GM23248 (cell line): ENCODE results near the gene ITGA1. TPM values are rescaled to one million over a fixed set of nuclear protein-coding genes. Genes with fewer than 3 reads are reported as not detected.

Experiments
- DNase-seq: peaks from one replicate; pipeline ENCODE4 v3.0.0-alpha.2; 2015
- H2AFZ ChIP-seq: fragments of 200-600 bp; sonication (generic); 2 replicates; pipeline ENCODE4 v1.6.1; 2016; ENCODE audit warnings: antibody characterized with exemption
- H3F3A ChIP-seq: fragments of 200-600 bp; sonication (generic); 2 replicates; pipeline ENCODE4 v1.6.1; 2016; ENCODE audit warnings: mild to moderate bottlenecking, antibody characterized with exemption, mixed run types; ENCODE audit not compliant: insufficient read depth
- H3K27ac ChIP-seq: fragments of 200-600 bp; sonication (generic); 2 replicates; pipeline ENCODE4 v1.5.1; 2016; ENCODE audit warnings: mild to moderate bottlenecking
- H3K27me3 ChIP-seq: fragments of 200-600 bp; sonication (generic); replicated peaks from 2 replicates; pipeline ENCODE4 v1.6.1; 2016; ENCODE audit warnings: mild to moderate bottlenecking; ENCODE audit not compliant: insufficient read depth
- H3K36me3 ChIP-seq: fragments of 200-600 bp; sonication (generic); 2 replicates; pipeline ENCODE4 v1.6.1; 2016; ENCODE audit warnings: low read depth, mild to moderate bottlenecking
- H3K4me1 ChIP-seq: fragments of 200-600 bp; sonication (generic); 2 replicates; pipeline ENCODE4 v1.6.1; 2016; ENCODE audit warnings: mild to moderate bottlenecking; ENCODE audit not compliant: insufficient read depth
- H3K4me2 ChIP-seq: fragments of 200-600 bp; sonication (generic); one replicate; pipeline ENCODE4 v1.6.1; 2016; ENCODE audit warnings: mild to moderate bottlenecking; ENCODE audit not compliant: unreplicated experiment
- H3K4me3 ChIP-seq: fragments of 200-600 bp; sonication (generic); 2 replicates; pipeline ENCODE4 v1.5.1; 2016; ENCODE audit warnings: mild to moderate bottlenecking
- H3K79me2 ChIP-seq: fragments of 200-600 bp; sonication (generic); 2 replicates; pipeline ENCODE4 v1.6.1; 2016; ENCODE audit warnings: mild to moderate bottlenecking; ENCODE audit not compliant: insufficient read depth
- H3K9ac ChIP-seq: fragments of 200-600 bp; sonication (generic); 2 replicates; pipeline ENCODE4 v1.6.1; 2016; ENCODE audit warnings: mild to moderate bottlenecking
- H3K9me2 ChIP-seq: fragments of 200-600 bp; sonication (generic); 2 replicates; pipeline ENCODE4 v1.6.1; 2016; ENCODE audit warnings: mixed run types, mild to moderate bottlenecking, moderate library complexity; ENCODE audit not compliant: insufficient read depth
- H3K9me3 ChIP-seq: fragments of 200-600 bp; sonication (generic); one replicate; pipeline ENCODE4 v1.6.1; 2017; ENCODE audit warnings: low read depth
- H4K20me1 ChIP-seq: fragments of 200-600 bp; sonication (generic); 2 replicates; pipeline ENCODE4 v1.6.0; 2016; ENCODE audit not compliant: insufficient read depth
- EZH2 ChIP-seq: fragments of 200-600 bp; sonication (generic); IDR thresholded peaks from 2 replicates; pipeline ENCODE4 v1.6.1; 2018; ENCODE audit warnings: antibody characterized with exemption, mild to moderate bottlenecking; ENCODE audit not compliant: insufficient read depth, poor library complexity, severe bottlenecking
- EZH2phosphoT487 ChIP-seq: fragments of 200-600 bp; sonication (generic); IDR thresholded peaks from 2 replicates; pipeline ENCODE4 v1.6.1; 2018; ENCODE audit warnings: antibody characterized with exemption, moderate library complexity, mild to moderate bottlenecking, low read depth; ENCODE audit not compliant: insufficient read depth
- WGBS, 2 experiments: methylation state at CpG; one replicate each; pipeline ENCODE4 v1.1.6; 2015 to 2017; ENCODE audit warnings: low lambda C conversion rate in 2 of 2, low coverage in 1 of 2; ENCODE audit errors: missing lambda C conversion rate in 2 of 2; 5-methylcytosine and 5-hydroxymethylcytosine counted together
- in situ Hi-C: fragments of 300-500 bp; cut with MboI; formaldehyde crosslinking; loops from 2 replicates; pipeline ENCODE4 v1.15.0; 2020
- polyA plus RNA-seq: library from polyadenylated mRNA; unstranded; fragments of >200 nt; fragmentation: Nextera tagmentation; extraction: Ambion mirVana; gene quantifications from 2 replicates; pipeline ENCODE4 v1.2.1, GENCODE V29; 2016
- total RNA-seq: library from RNA; depleted of rRNA; stranded (reverse); fragments of >200 nt; shearing (Covaris generic); gene quantifications from 2 replicates; pipeline ENCODE4 v1.2.3, GENCODE V29; 2014

ITGA1 gene
- total and polyA plus RNA-seq, 2 experiments from 2014 or later: 8.9 to 18.4 TPM

- peaks cover 30% of the 10 kb centered on the region; the same call in 1 of the 2 replicates for H3F3A ChIP-seq
- H3K4me1 ChIP-seq: peaks cover 18% of the 10 kb centered on the region
- peak overlapping the region; percentile 37 for H2AFZ ChIP-seq
- in situ Hi-C loops: no loop called here
- no peaks in the 10 kb centered on the region for H3K9me3 ChIP-seq
- no peaks in the 10 kb centered on the region for H3K79me2 ChIP-seq
- WGBS, 2 experiments: 76 to 80% methylated on average over 7 of the region's 7 CpGs
- H3K36me3 ChIP-seq: no peaks in the 10 kb centered on the region
- H3K4me3 ChIP-seq: no peak overlapping the region
- H3K9me2 ChIP-seq: no peaks in the 10 kb centered on the region
- no peaks in the 10 kb centered on the region for H3K27me3 ChIP-seq
- peak overlapping the region; percentile 48 for H3K27ac ChIP-seq
- H3K9ac ChIP-seq: no peak overlapping the region
- H3K4me2 ChIP-seq: no peak overlapping the region
- no peak for TF ChIP-seq EZH2
- no peak for TF ChIP-seq EZH2phosphoT487
- H4K20me1 ChIP-seq: no peaks in the 10 kb centered on the region
- peak; percentile 31 for DNase-seq
Observed at GRCh38 chr5:52838326-52839015, 50.8 kb downstream of the ITGA1 start.

- H3K4me3 ChIP-seq: no peak overlapping the region
- no peak overlapping the region for H3K27ac ChIP-seq
- WGBS, 2 experiments: 68 to 72% methylated on average over 1 of the region's 1 CpG
- no peaks in the 10 kb centered on the region for H3K9me2 ChIP-seq
- H3K27me3 ChIP-seq: no peaks in the 10 kb centered on the region
- no peaks in the 10 kb centered on the region for H4K20me1 ChIP-seq
- H3K36me3 ChIP-seq: no peaks in the 10 kb centered on the region
- H3K79me2 ChIP-seq: no peaks in the 10 kb centered on the region
- peaks cover 19% of the 10 kb centered on the region for H3K4me1 ChIP-seq
- H3K9ac ChIP-seq: no peak overlapping the region
- no peaks in the 10 kb centered on the region for H3K9me3 ChIP-seq
- TF ChIP-seq EZH2 (no peak), EZH2phosphoT487 (no peak)
- H2AFZ ChIP-seq: no peak overlapping the region
- peaks cover 30% of the 10 kb centered on the region; the same call in 1 of the 2 replicates for H3F3A ChIP-seq
- in situ Hi-C loops: no loop called here
- no peak for DNase-seq
- H3K4me2 ChIP-seq: no peak overlapping the region
Observed at GRCh38 chr5:52839285-52839684, 51.6 kb downstream of the ITGA1 start.

- Histone ChIP-seq H3K36me3 (no peaks in the 10 kb centered on the region), H3K4me3 (peak overlapping the region; percentile 34; the same call in 1 of the 2 replicates), H2AFZ (peak overlapping the region; percentile 69), H3K4me1 (peaks cover 29% of the 10 kb centered on the region), H3K4me2 (peak overlapping the region; percentile 43), H3K27ac (peak overlapping the region; percentile 20; the same call in 1 of the 2 replicates), H3K9ac (peak overlapping the region; percentile 24), H3K27me3 (no peaks in the 10 kb centered on the region), H3K79me2 (no peaks in the 10 kb centered on the region), H3F3A (peaks cover 35% of the 10 kb centered on the region; the same call in 1 of the 2 replicates), H4K20me1 (no peaks in the 10 kb centered on the region), H3K9me3 (no peaks in the 10 kb centered on the region), H3K9me2 (no peaks in the 10 kb centered on the region)
- TF ChIP-seq EZH2phosphoT487 (no peak), EZH2 (no peak)
- DNase-seq: peak; percentile 43
- in situ Hi-C loops: no loop called here
- 46 to 48% methylated on average over 8 of the region's 8 CpGs for WGBS, 2 experiments
Observed at GRCh38 chr5:52840277-52841050, 52.7 kb downstream of the ITGA1 start.

GRCh38 chr5:52841114-52841513 is 53.4 kb downstream of the ITGA1 start:
- H3K9ac ChIP-seq: no peak overlapping the region
- H3K36me3 ChIP-seq: no peaks in the 10 kb centered on the region
- in situ Hi-C loops: no loop called here
- no peak overlapping the region for H3K27ac ChIP-seq
- H3K4me3 ChIP-seq: no peak overlapping the region
- H2AFZ ChIP-seq: 0 out of 2 replicates have a peak overlapping the region, but pooled peaks have one; percentile 69
- H3K4me2 ChIP-seq: no peak overlapping the region
- no peaks in the 10 kb centered on the region for H4K20me1 ChIP-seq
- no peaks in the 10 kb centered on the region for H3K27me3 ChIP-seq
- no peaks in the 10 kb centered on the region for H3K9me2 ChIP-seq
- DNase-seq: no peak
- peaks cover 41% of the 10 kb centered on the region; the same call in 1 of the 2 replicates for H3F3A ChIP-seq
- H3K4me1 ChIP-seq: peaks cover 33% of the 10 kb centered on the region
- TF ChIP-seq EZH2phosphoT487 (no peak), EZH2 (no peak)
- H3K79me2 ChIP-seq: no peaks in the 10 kb centered on the region
- no peaks in the 10 kb centered on the region for H3K9me3 ChIP-seq
